Pancreas (tissue), 10 donors: ENCODE measurements around the gene COL28A1. TPM values are rescaled to one million over a fixed set of nuclear protein-coding genes. Genes with fewer than 3 reads are reported as not detected.

Source experiments
- ATAC-seq, 4 donors: fragments of 200-7000 bp; cut with Tn5 transposase; one replicate each; pipeline versions ENCODE4 v1.8.0 to v1.9.1; 2020; ENCODE audit warnings: mild to moderate bottlenecking in 4 of 4, moderate library complexity in 4 of 4
- DNase-seq, 6 donors: peaks; one replicate each; pipeline ENCODE4 v3.0.0-alpha.2; 2020
- FAIRE-seq: peaks from 2 replicates; lab custom pipeline; 2012; peaks lifted over from hg19 to GRCh38; lab: Jason Lieb, UNC
- H3K27ac ChIP-seq, 4 donors: fragments of 200-600 bp; sonication (generic); 1 replicate in 3 of 4; 2 replicates in 1 of 4; pipeline versions ENCODE4 v1.5.0 to v1.8.0; 2020
- H3K27me3 ChIP-seq, 4 donors: fragments of 200-600 bp; one replicate each; pipeline ENCODE4 v1.8.0; 2021
- H3K36me3 ChIP-seq, 3 donors: fragments of 200-600 bp; sonication (generic) in 1 of 3; one replicate each; pipeline versions ENCODE4 v1.5.0 to v1.8.0; 2020 to 2021
- H3K4me1 ChIP-seq, 3 donors: fragments of 200-600 bp; one replicate each; pipeline ENCODE4 v1.8.0; 2021
- H3K4me3 ChIP-seq, 4 donors: fragments of 200-600 bp; sonication (generic) in 2 of 4; one replicate each; pipeline versions ENCODE4 v1.5.0 to v1.8.0; 2020 to 2021
- H3K9me3 ChIP-seq, 4 donors: fragments of 200-600 bp; one replicate each; pipeline ENCODE4 v1.8.0; 2021
- WGBS, 2 donors: extraction: QIAGEN DNeasy Blood & Tissue Kit; methylation state at CpG; one replicate each; pipeline ENCODE4 v1.1.7; 2013; 5-methylcytosine and 5-hydroxymethylcytosine counted together
- intact Hi-C, 3 donors: fragments of 100-400 bp; cut with DNase I; formaldehyde crosslinking; loops; one replicate each; pipeline versions ENCODE4 v1.11.1 to v1.14.2; 2022
- polyA plus RNA-seq, 2 donors: library from polyadenylated mRNA; stranded (reverse); fragments of 200-250 nt; gene quantifications; one replicate each; pipeline ENCODE4 v1.2.3, GENCODE V29; 2013
- total RNA-seq, 6 donors: library from RNA; stranded (reverse); fragmentation: NEBNext Ultra II Directional in 4 of 6; extraction: Animal tissue kit (Norgen Biotek cat#: 25700) in 4 of 6; gene quantifications; one replicate each; pipeline versions ENCODE4 v1.2.1 to v1.2.4, GENCODE V29; 2021 to 2023
- TF ChIP-seq, protein P1 (sequence below), 4 donors: fragments of 200-600 bp; sonication (generic) in 3 of 4; IDR thresholded peaks; one replicate each; pipeline versions ENCODE4 v1.5.0 to v1.8.0; 2021; ENCODE audit warnings: antibody characterized with exemption in 4 of 4
- donor health status: healthy with polysubstance abuse.
- donor health status: DM: no; HTN: no; CAD: no; lungs with moderate emphysema.
- donor health status: DM: no; HTN: no; CAD: no.
- donor health status: control.
- donor health status: control.
- donor health status: Bipolar disorder and iron deficiency.
- donor health status: DM: yes; HTN: yes; CAD: no.
- donor health status: DM: no; HTN: no; CAD: no.
- donor health status: DM: no; HTN: no; CAD: no.
- donor health status: DM: yes; HTN: yes; CAD: no.

Gene COL28A1
- total and polyA plus RNA-seq, 8 donors: 0.84 to 14.4 (median 3.5) TPM

- TF ChIP-seq, protein P1, sequence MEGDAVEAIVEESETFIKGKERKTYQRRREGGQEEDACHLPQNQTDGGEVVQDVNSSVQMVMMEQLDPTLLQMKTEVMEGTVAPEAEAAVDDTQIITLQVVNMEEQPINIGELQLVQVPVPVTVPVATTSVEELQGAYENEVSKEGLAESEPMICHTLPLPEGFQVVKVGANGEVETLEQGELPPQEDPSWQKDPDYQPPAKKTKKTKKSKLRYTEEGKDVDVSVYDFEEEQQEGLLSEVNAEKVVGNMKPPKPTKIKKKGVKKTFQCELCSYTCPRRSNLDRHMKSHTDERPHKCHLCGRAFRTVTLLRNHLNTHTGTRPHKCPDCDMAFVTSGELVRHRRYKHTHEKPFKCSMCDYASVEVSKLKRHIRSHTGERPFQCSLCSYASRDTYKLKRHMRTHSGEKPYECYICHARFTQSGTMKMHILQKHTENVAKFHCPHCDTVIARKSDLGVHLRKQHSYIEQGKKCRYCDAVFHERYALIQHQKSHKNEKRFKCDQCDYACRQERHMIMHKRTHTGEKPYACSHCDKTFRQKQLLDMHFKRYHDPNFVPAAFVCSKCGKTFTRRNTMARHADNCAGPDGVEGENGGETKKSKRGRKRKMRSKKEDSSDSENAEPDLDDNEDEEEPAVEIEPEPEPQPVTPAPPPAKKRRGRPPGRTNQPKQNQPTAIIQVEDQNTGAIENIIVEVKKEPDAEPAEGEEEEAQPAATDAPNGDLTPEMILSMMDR (IDR thresholded peaks at IDR 0.05): no peak
- no peak overlapping the region for H3K4me3 ChIP-seq
These were observed 204.2 kb downstream of the COL28A1 start for GRCh38 chr7:7331523-7331922.

DNA sequence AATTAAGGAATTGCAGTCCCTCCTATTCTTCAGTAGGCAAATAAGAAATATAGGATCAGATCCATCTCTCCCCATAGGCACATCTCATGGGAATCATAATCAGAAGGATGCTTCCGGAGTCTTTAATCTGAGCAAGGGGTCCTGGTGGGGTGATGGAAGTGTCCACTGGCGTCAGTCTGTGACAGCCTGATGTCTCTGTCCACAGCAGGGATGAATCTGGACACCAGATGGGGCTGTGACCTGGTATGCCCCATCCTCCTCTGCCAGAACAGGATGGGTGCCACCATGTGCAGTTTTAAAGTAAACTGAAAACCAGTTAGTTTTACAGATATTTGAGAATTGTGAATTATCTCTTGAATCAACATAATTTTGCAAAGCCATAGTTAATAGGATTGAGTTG, 204.7 kb downstream of the COL28A1 start:
- Histone ChIP-seq H3K27me3 (no peaks in the 10 kb centered on the region), H3K27ac (no peak overlapping the region), H3K36me3 (no peaks in the 10 kb centered on the region), H3K4me3 (no peak overlapping the region), H3K9me3 (no peaks in the 10 kb centered on the region), H3K4me1 (no peaks in the 10 kb centered on the region)
- 56 to 75% methylated on average over 2 of the region's 2 CpGs for WGBS, 2 donors
- intact Hi-C loops: no loop called here
- no peak for DNase-seq
- no peak for FAIRE-seq
- TF ChIP-seq, protein P1 (IDR thresholded peaks at IDR 0.05): no peak
- ATAC-seq: no peak

More at GRCh38 chr7:7331523-7331922, 204.2 kb downstream of the COL28A1 start:
- no peaks in the 10 kb centered on the region for H3K36me3 ChIP-seq
- H3K27me3 ChIP-seq: no peaks in the 10 kb centered on the region
- intact Hi-C loops: no loop called here
- FAIRE-seq (no peak), ATAC-seq (no peak), DNase-seq (no peak)
- H3K27ac ChIP-seq: no peak overlapping the region
- no peaks in the 10 kb centered on the region for H3K4me1 ChIP-seq
- no peaks in the 10 kb centered on the region for H3K9me3 ChIP-seq
- 56 to 60% methylated on average over 4 of the region's 4 CpGs for WGBS, 2 donors

GRCh38 chr7:7329326-7329725, 206.3 kb downstream of the COL28A1 start:
- Histone ChIP-seq H3K27ac (no peak overlapping the region), H3K4me1 (no peaks in the 10 kb centered on the region), H3K27me3 (no peaks in the 10 kb centered on the region), H3K4me3 (no peak overlapping the region), H3K9me3 (no peaks in the 10 kb centered on the region), H3K36me3 (no peaks in the 10 kb centered on the region)
- WGBS, 2 donors: 6 to 14% methylated on average over 1 of the region's 1 CpG
- TF ChIP-seq, protein P1 (IDR thresholded peaks at IDR 0.05): no peak
- ATAC-seq: no peak
- no peak for FAIRE-seq
- no peak for DNase-seq
- intact Hi-C loops: no loop called here

- intact Hi-C loops: no loop called here
- no peaks in the 10 kb centered on the region for H3K9me3 ChIP-seq
- TF ChIP-seq, protein P1 (IDR thresholded peaks at IDR 0.05): no peak
- DNase-seq: no peak
- no peak overlapping the region for H3K27ac ChIP-seq
- no peak overlapping the region for H3K4me3 ChIP-seq
- H3K36me3 ChIP-seq: no peaks in the 10 kb centered on the region
- WGBS, 2 donors: 40 to 57% methylated on average over 2 of the region's 2 CpGs
- FAIRE-seq: no peak
- H3K27me3 ChIP-seq: no peaks in the 10 kb centered on the region
- no peak for ATAC-seq
- H3K4me1 ChIP-seq: no peaks in the 10 kb centered on the region
These were observed 208.2 kb downstream of the COL28A1 start for GRCh38 chr7:7327423-7327822.

- Histone ChIP-seq H3K36me3 (no peaks in the 10 kb centered on the region), H3K9me3 (no peaks in the 10 kb centered on the region), H3K27ac (no peak overlapping the region), H3K4me1 (no peaks in the 10 kb centered on the region), H3K27me3 (no peaks in the 10 kb centered on the region), H3K4me3 (no peak overlapping the region)
- ATAC-seq (no peak), FAIRE-seq (no peak), DNase-seq (no peak)
- intact Hi-C loops: no loop called here
- WGBS, 2 donors: 63% methylated on average over 3 of the region's 3 CpGs
- TF ChIP-seq, protein P1 (IDR thresholded peaks at IDR 0.05): no peak
These were observed 211.0 kb downstream of the COL28A1 start for GRCh38 chr7:7324698-7325097.
